ENCODE results near the gene ZFAND3.
"Not testable (repeated sequence)": the region's sequence is repeated elsewhere in the genome, so short reads cannot be mapped to it uniquely, and the experiment has no call there.

The ZFAND3 gene

GRCh38 chr6:37936906-37937305, 117.4 kb downstream of the ZFAND3 start:
- no peak for DNase-seq (ENCODE audit: low read depth, low spot score)

- DNase-seq (ENCODE audit: low read depth, low spot score), result no peak
Observed at GRCh38 chr6:37938909-37939308, 119.4 kb downstream of the ZFAND3 start.

GRCh38 chr6:37940074-37940847, 120.7 kb downstream of the ZFAND3 start:
- DNase-seq (ENCODE audit: low read depth, low spot score), result no peak

- DNase-seq (ENCODE audit: low read depth, low spot score), result no peak
Observed at GRCh38 chr6:37941871-37942270, 122.3 kb downstream of the ZFAND3 start.

DNA sequence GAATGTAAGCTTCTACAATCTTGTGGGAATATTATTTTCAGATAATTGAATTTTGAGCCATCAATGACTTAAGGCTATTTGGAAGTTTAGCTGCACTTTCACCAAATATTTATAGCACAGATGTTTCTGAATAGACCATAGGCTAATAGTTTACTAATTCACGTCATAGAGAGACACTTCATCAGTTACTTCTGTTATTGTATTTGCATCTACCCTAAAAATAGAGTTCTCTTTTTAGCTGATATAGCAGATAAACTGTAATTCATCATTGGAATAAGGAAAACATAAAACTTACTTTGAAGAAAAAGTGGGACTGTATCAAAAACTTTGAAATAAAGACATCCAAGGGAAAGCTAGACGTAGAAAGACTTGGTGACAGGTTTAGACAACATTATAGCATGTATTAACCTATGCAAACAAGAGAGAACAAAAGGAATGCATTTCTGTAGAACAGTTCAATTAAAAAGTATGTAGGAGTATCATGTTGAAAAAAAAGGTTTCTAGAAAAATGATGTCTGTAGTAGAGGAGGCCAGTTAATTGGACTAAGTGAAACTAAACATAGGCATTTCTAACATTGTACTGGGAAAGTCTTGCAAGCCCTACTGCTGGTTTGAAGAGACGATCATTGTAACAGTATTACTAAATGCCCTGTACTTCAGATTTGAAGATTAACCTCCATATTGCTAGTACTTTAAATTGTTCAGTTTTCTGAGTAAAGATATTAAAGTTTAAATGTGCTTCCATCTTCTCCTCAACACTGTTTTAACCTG, 123.3 kb downstream of the ZFAND3 start:
- no peak for DNase-seq (ENCODE audit: low read depth, low spot score)

DNA sequence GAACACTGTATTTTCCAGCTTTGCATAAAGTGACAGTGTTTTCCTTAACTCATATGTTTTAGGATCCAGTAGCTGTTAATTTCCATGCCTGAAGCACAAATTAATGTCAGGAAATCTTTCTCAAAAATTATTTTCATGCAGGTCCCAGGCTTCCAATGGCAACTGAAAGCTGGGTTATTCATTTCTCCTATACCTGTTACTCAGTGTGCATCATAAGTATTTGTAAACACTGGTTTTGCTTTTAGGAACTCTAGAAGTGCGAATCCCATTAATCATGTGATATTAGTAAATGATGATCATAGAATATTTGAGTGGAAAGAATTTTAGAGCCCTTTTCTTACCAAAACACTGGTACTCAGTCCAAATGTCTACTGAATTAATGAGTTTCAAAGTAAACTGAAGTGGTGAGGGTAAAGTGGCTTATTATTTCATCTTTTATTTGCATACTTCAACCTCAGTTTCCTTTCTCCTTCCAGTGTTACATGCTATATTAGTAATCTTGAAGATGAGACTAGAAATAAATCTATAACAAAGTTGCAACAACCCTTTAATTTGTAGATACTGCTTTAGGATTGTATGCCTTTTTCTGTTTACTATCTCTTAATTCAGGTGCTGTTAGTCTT, 124.0 kb downstream of the ZFAND3 start:
- no peak for DNase-seq (ENCODE audit: low read depth, low spot score)

GRCh38 chr6:37946057-37946456, 126.5 kb downstream of the ZFAND3 start:
- no peak for DNase-seq (ENCODE audit: low read depth, low spot score)

GRCh38 chr6:37947468-37947867, 127.9 kb downstream of the ZFAND3 start:
- no peak for DNase-seq (ENCODE audit: low read depth, low spot score)

DNA sequence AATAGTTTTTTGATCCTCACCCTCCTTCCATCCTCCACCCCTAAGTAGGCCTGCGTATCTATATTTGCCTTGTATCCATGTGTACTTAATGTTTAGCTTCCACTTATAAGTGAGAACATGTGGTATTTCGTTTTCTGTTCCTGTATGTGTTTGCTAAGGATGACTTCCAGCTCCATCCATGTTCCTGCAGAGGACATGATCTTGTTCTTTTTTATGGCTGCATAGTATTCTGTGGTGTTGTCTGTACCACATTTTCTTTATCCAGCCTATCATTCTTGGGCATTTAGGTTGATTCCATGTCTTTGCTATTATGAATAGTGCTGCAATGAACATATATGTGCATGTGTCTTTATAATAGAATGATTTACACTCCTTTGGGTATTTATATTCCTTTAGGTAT, 129.1 kb downstream of the ZFAND3 start:
- not testable (repeated sequence) for DNase-seq (ENCODE audit: low read depth, low spot score)

DNA sequence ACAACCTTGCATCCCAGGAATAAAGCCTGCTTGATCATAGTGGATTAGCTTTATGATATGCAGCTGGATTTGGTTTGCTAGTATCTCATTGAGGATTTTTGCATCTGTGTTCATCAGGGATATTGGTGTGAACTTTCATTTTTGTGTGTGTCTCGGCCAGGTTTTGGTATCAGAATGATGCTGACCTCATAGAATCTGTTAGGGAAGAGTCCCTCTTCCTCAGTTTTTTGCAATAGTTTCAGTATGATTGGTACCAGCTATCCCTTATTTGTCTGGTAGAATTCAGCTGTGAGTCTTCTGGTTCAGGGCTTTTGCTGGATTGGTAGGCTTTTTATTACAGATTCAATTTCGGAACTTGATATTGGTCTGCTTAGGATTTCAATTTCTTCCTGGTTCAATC, 132.5 kb downstream of the ZFAND3 start:
- DNase-seq (ENCODE audit: low read depth, low spot score), result no peak

GRCh38 chr6:37954791-37955190, 135.3 kb downstream of the ZFAND3 start:
- no peak for DNase-seq (ENCODE audit: low read depth, low spot score)

- no peak for DNase-seq (ENCODE audit: low read depth, low spot score)
Observed at GRCh38 chr6:37956711-37957275, 137.3 kb downstream of the ZFAND3 start.

DNA sequence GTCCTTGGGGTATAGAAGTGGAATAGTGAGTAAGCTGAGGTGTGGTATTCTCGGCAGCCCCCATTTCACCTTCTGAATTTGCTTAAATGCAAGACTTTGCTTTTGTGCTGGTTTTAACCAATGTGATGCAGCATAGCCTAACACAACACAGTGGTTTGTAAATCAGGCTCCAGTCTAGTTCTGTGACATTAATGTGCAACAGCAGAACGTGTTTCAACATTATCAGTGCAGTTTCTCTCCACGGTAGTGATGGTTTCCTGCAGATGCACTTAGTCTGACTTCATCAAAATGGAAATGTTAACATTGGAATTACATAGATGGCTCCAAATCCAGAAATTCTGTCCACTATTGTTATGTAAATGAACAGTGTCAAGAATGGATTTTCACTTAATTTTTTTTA, 139.5 kb downstream of the ZFAND3 start:
- no peak for DNase-seq (ENCODE audit: low read depth, low spot score)

DNA sequence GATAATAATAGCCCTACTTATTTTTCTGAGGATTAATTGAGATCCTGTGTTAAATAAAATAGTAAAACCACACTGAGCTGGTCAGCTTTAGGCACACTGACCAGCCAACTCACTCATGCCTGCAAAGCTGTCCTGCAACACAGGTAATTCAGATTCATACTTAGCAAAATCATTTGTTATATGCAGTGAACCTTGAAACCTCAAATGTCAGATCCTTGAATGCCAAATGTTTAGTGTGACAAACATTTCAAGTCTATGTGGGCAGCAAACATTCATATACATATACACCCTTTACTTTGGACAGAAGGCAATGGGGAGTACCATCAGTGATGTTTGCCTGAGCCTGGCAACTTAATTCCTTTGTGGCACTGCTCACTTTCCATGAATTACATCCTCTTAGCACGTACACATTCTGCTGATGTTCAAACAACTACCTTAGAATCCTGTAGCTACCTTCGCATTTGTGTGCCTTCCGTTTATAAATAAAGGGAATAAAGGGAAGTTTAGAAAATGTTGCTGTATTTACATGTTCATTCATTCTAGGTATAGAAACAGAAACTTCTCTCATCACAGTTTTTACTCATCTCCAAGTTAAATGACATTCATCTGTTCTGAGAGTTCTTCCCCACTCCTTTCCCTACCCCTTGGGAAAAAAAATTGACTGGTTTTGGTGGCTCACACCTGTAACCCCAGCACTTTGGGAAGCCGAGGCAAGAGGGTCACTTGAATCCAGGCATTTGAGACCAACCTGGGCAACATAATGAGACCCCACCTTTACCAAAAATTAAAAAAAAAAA, 140.8 kb downstream of the ZFAND3 start:
- no peak for DNase-seq (ENCODE audit: low read depth, low spot score)

DNA sequence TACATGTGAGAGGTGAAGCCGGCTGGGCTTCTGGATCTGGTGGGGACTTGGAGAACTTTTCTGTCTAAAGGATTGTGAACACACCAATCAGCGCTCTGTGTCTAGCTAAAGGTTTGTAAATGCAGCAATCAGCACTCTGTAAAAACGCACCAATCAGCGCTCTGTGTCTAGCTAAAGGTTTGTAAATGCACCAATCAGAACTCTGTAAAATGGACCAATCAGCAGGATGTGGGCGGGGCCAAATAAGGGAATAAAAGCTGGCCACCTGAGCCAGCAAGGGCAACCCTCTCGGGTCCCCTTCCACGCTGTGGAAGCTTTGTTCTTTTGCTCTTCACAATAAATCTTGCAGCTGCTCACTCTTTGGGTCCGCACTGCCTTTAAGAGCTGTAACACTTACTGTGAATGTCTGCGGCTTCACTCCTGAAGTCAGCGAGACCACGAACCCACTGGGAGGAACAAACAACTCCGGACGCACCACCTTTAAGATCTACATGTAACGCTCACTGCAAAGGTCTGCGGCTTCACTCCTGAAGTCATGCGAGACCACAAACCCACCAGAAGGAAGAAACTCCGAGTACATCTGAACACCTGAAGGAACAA, 143.1 kb downstream of the ZFAND3 start:
- DNase-seq (ENCODE audit: low read depth, low spot score), result not testable (repeated sequence)

- no peak for DNase-seq (ENCODE audit: low read depth, low spot score)
Observed at GRCh38 chr6:37965964-37966676, 146.6 kb downstream of the ZFAND3 start.

DNA sequence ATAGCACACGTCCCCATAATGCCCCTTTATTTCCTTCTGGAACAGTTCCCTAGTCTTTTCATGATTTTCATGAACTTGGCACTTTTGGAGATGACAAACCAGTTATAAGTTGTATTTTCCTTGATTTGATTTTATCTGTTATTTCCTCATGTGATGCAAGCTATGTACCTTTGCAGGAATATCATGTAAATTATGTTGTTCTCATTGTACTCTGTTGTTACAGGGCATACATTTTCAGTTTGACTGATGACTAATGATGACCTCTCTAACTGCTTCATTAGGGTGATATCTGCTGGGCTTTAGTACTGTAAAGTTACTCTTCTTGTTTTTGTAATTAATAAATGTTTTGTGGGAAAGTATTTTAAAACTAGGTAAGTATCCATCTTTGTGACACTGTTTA, 147.3 kb downstream of the ZFAND3 start:
- DNase-seq (ENCODE audit: low read depth, low spot score), result no peak

GRCh38 chr6:37967651-37968050, 148.1 kb downstream of the ZFAND3 start:
- no peak for DNase-seq (ENCODE audit: low read depth, low spot score)

GRCh38 chr6:37971266-37971665, 151.7 kb downstream of the ZFAND3 start:
- no peak for DNase-seq (ENCODE audit: low read depth, low spot score)

DNA sequence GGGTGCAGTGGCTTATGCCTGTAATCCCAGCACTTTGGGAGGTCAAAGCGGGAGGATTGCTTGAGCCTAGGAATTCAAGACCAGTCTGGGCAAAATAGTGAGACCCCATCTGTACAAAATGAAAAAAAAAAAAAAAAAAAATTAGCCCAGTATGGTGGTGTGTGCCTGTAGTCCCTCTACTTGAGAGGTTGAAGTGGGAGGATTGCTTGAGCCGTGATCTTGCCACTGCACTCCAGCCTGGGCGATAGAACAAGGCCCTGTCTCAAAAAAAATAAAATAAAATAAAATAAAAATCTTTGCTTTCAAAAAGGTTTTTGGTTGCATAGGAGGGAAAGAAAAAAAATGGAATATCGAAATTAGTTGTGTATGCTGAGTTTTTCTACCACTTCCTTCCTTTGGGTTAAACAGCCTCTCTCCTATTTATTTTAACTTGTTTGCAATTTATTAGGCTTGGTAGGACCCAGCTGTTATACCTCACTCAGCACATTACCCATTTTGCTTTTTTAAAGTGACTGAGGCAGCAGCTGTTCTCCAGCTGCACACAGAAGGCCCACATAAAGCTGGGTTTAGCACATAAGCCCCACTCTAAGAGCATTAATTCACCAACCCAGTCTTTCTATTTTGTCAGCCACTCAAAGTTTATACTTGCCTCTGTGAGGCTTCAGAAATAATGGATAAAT, 152.3 kb downstream of the ZFAND3 start:
- DNase-seq (ENCODE audit: low read depth, low spot score), result no peak

Measured in brain pericyte (primary cell).